Effector memory CD4-positive, alpha-beta T cell (primary cell): Measurements from ENCODE around the gene ADRA2B.
"Not testable (repeated sequence)": the region's sequence is repeated elsewhere in the genome, so short reads cannot be mapped to it uniquely, and the experiment has no call there.

Experiments
- DNase-seq, 3 donors: peaks; one replicate each; pipeline ENCODE4 v3.0.0-alpha.2; 2020
- H3K27ac ChIP-seq: 2 replicates; pipeline ENCODE4 v1.7.0; 2013; ENCODE audit warnings: mild to moderate bottlenecking, low read length, moderate library complexity; ENCODE audit not compliant: insufficient read depth, poor library complexity, severe bottlenecking
- H3K27me3 ChIP-seq: replicated peaks from 2 replicates; pipeline ENCODE4 v1.7.0; 2013; ENCODE audit warnings: mild to moderate bottlenecking, low read length; ENCODE audit not compliant: insufficient read depth, control insufficient read depth, poor library complexity, severe bottlenecking
- H3K36me3 ChIP-seq: 2 replicates; pipeline ENCODE4 v1.7.0; 2013; ENCODE audit warnings: mild to moderate bottlenecking, low read length, moderate library complexity; ENCODE audit not compliant: control insufficient read depth, insufficient read depth
- H3K4me1 ChIP-seq: 2 replicates; pipeline ENCODE4 v1.7.0; 2013; ENCODE audit warnings: low read length, mild to moderate bottlenecking; ENCODE audit not compliant: control insufficient read depth, insufficient read depth, poor library complexity, severe bottlenecking
- H3K4me3 ChIP-seq: 2 replicates; pipeline ENCODE4 v1.7.0; 2013; ENCODE audit warnings: low read length, low read depth, mild to moderate bottlenecking; ENCODE audit not compliant: insufficient read depth, poor library complexity, severe bottlenecking
- H3K9me3 ChIP-seq: 2 replicates; pipeline ENCODE4 v1.7.0; 2013; ENCODE audit warnings: mild to moderate bottlenecking, low read length, moderate library complexity; ENCODE audit not compliant: control insufficient read depth

Gene ADRA2B

GRCh38 chr2:96067902-96068581 is 48.3 kb downstream of the ADRA2B start:
- H3K4me1 ChIP-seq, DNase-seq, H3K27me3 ChIP-seq, H3K27ac ChIP-seq, H3K36me3 ChIP-seq, H3K4me3 ChIP-seq, H3K9me3 ChIP-seq: not testable (repeated sequence)

GRCh38 chr2:96067098-96067660 is 49.2 kb downstream of the ADRA2B start:
- H3K4me1 ChIP-seq, H3K27ac ChIP-seq, H3K36me3 ChIP-seq, DNase-seq, H3K9me3 ChIP-seq, H3K27me3 ChIP-seq, H3K4me3 ChIP-seq: not testable (repeated sequence)

- H3K9me3 ChIP-seq, H3K27ac ChIP-seq, H3K27me3 ChIP-seq, H3K4me3 ChIP-seq, H3K36me3 ChIP-seq, DNase-seq, H3K4me1 ChIP-seq: not testable (repeated sequence)
Measured at GRCh38 chr2:96066511-96066910, 49.9 kb downstream of the ADRA2B start.

- H3K27me3 ChIP-seq, H3K4me1 ChIP-seq, H3K36me3 ChIP-seq, H3K9me3 ChIP-seq, H3K4me3 ChIP-seq, H3K27ac ChIP-seq, DNase-seq: not testable (repeated sequence)
Measured at GRCh38 chr2:96065954-96066353, 50.4 kb downstream of the ADRA2B start.

- Histone ChIP-seq H3K4me3 (no peak overlapping the region), H3K4me1 (no peaks in the 10 kb centered on the region), H3K36me3 (no peaks in the 10 kb centered on the region), H3K27ac (no peak overlapping the region), H3K9me3 (no peaks in the 10 kb centered on the region), H3K27me3 (no peaks in the 10 kb centered on the region)
- no peak for DNase-seq
Measured at GRCh38 chr2:96065381-96065930, 50.9 kb downstream of the ADRA2B start.

- not testable (repeated sequence) for H3K27ac ChIP-seq, H3K4me3 ChIP-seq, DNase-seq, H3K4me1 ChIP-seq, H3K9me3 ChIP-seq, H3K36me3 ChIP-seq, H3K27me3 ChIP-seq
Measured at GRCh38 chr2:96064760-96065159, 51.6 kb downstream of the ADRA2B start.

GRCh38 chr2:96064047-96064675 is 52.2 kb downstream of the ADRA2B start:
- not testable (repeated sequence) for H3K27me3 ChIP-seq, H3K27ac ChIP-seq, H3K9me3 ChIP-seq

GRCh38 chr2:96063116-96063899 is 53.1 kb downstream of the ADRA2B start:
- H3K4me3 ChIP-seq, H3K27ac ChIP-seq, H3K9me3 ChIP-seq, H3K36me3 ChIP-seq, DNase-seq, H3K27me3 ChIP-seq, H3K4me1 ChIP-seq: not testable (repeated sequence)

More at GRCh38 chr2:96064047-96064675, 52.2 kb downstream of the ADRA2B start:
- H3K36me3 ChIP-seq, DNase-seq, H3K4me1 ChIP-seq, H3K4me3 ChIP-seq: not testable (repeated sequence)
